MM.1S (cell line): ENCODE data around the gene VPS13C.

Experiments used
- DNase-seq: peaks from one replicate; pipeline ENCODE4 v3.0.0-alpha.2; 2015
- H2AFZ ChIP-seq: fragments of 300-600 bp; sonication (generic); 2 replicates; pipeline ENCODE4 v1.6.0; 2016; ENCODE audit warnings: antibody characterized with exemption, low read length
- H3F3A ChIP-seq: fragments of 300-600 bp; sonication (generic); 2 replicates; pipeline ENCODE4 v1.6.1; 2016; ENCODE audit warnings: mild to moderate bottlenecking, antibody characterized with exemption, low read length, moderate library complexity, mixed read lengths; ENCODE audit not compliant: insufficient read depth
- H3K27ac ChIP-seq: fragments of 300-600 bp; sonication (generic); 2 replicates; pipeline ENCODE4 v1.5.1; 2016; ENCODE audit warnings: mild to moderate bottlenecking, low read length
- H3K27me3 ChIP-seq: fragments of 300-600 bp; sonication (generic); replicated peaks from 2 replicates; pipeline ENCODE4 v1.6.0; 2016; ENCODE audit warnings: low read length; ENCODE audit not compliant: insufficient read depth
- H3K36me3 ChIP-seq: fragments of 300-600 bp; sonication (generic); replicated peaks from 2 replicates; pipeline ENCODE4 v1.6.1; 2016; ENCODE audit warnings: mild to moderate bottlenecking, low read length, mixed read lengths; ENCODE audit not compliant: insufficient read depth
- H3K4me1 ChIP-seq: fragments of 300-600 bp; sonication (generic); 2 replicates; pipeline ENCODE4 v1.6.1; 2016; ENCODE audit warnings: low read length, mixed read lengths
- H3K4me2 ChIP-seq: fragments of 300-600 bp; sonication (generic); 2 replicates; pipeline ENCODE4 v1.6.0; 2016; ENCODE audit warnings: low read depth, low read length
- H3K4me3 ChIP-seq: fragments of 300-600 bp; sonication (generic); 2 replicates; pipeline ENCODE4 v1.5.1; 2016; ENCODE audit warnings: low read length, mixed read lengths
- H3K79me2 ChIP-seq: fragments of 300-600 bp; sonication (generic); 2 replicates; pipeline ENCODE4 v1.6.1; 2016; ENCODE audit warnings: mixed run types, low read length, mixed read lengths
- H3K9ac ChIP-seq: fragments of 300-600 bp; sonication (generic); 2 replicates; pipeline ENCODE4 v1.6.1; 2016; ENCODE audit warnings: low read length, mixed read lengths
- H3K9me2 ChIP-seq: fragments of 300-600 bp; sonication (generic); replicated peaks from 2 replicates; pipeline ENCODE4 v1.6.1; 2016; ENCODE audit warnings: mild to moderate bottlenecking, low read length, mixed read lengths; ENCODE audit not compliant: insufficient read depth
- H3K9me3 ChIP-seq: fragments of 300-600 bp; sonication (generic); replicated peaks from 2 replicates; pipeline ENCODE4 v1.6.1; 2016; ENCODE audit warnings: mild to moderate bottlenecking, low read length, mixed read lengths; ENCODE audit not compliant: insufficient read depth
- H4K20me1 ChIP-seq: fragments of 300-600 bp; sonication (generic); 2 replicates; pipeline ENCODE4 v1.6.1; 2016; ENCODE audit warnings: mild to moderate bottlenecking, low read length, moderate library complexity, mixed read lengths; ENCODE audit not compliant: insufficient read depth
- CTCF ChIP-seq: fragments of 300-600 bp; sonication (generic); IDR thresholded peaks from 2 replicates; pipeline ENCODE4 v1.5.1; 2016; ENCODE audit warnings: antibody characterized with exemption, low read length, mixed read lengths
- EZH2 ChIP-seq: fragments of 300-600 bp; sonication (generic); optimal IDR thresholded peaks from 2 replicates; pipeline ENCODE3; 2017; ENCODE audit warnings: low read depth, mild to moderate bottlenecking, antibody characterized with exemption, low read length, mixed read lengths
- EZH2phosphoT487 ChIP-seq: fragments of 300-600 bp; sonication (generic); IDR thresholded peaks from 2 replicates; pipeline ENCODE4 v1.6.1; 2018; ENCODE audit warnings: antibody characterized with exemption, low read length

VPS13C gene

GRCh38 chr15:61861962-61862361 is 198.3 kb downstream of the VPS13C start:
- Histone ChIP-seq H3K79me2 (no peaks in the 10 kb centered on the region), H3K9ac (no peak overlapping the region), H3K36me3 (no peaks in the 10 kb centered on the region; the same call in 1 of the 2 replicates), H3K4me3 (no peak overlapping the region), H3K27ac (no peak overlapping the region), H3F3A (no peaks in the 10 kb centered on the region), H3K4me2 (no peak overlapping the region), H3K27me3 (no peaks in the 10 kb centered on the region), H2AFZ (no peak overlapping the region), H4K20me1 (no peaks in the 10 kb centered on the region), H3K9me3 (no peaks in the 10 kb centered on the region), H3K4me1 (no peaks in the 10 kb centered on the region), H3K9me2 (no peaks in the 10 kb centered on the region)
- no peak for DNase-seq
- TF ChIP-seq CTCF (no peak), EZH2 (no peak), EZH2phosphoT487 (no peak)

DNA sequence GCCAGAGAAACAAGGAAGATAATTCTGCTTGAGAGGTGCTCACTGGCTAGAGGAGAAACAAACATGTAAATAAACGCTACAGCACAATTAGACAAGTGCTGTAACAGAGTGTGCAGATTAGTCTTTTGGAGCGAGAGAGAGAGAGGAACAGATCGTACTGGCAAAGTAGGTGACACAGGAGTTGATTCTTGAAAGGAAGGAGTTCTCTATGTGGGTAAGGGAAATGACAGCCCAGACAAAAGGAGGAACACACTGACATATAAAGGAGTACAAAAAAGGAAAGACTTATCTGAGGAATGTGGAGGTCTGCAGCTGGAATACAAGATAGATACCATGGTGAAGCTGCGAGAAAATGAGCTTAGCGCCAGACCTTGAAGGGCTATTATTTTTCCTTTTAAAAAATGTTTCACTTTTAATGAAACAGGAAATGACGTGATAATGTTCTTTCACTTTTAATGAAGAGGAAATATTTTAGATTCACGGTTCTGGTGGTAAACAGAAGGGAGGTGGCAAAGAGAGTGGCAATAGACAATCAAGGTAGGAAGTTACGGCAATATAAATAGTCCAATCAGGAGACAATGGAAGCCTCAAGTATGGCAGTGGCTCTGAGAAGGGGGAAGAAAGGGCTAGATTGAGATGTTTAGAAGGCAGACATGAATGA is 202.9 kb downstream of the VPS13C start:
- TF ChIP-seq CTCF: no peak
- H3K9me3 ChIP-seq: no peaks in the 10 kb centered on the region
- H3K9me2 ChIP-seq: no peaks in the 10 kb centered on the region
- DNase-seq: peak; percentile 18
- H3K4me1 ChIP-seq: no peaks in the 10 kb centered on the region
- no peak overlapping the region for H3K4me2 ChIP-seq
- H3K4me3 ChIP-seq: no peak overlapping the region
- no peak overlapping the region for H3K9ac ChIP-seq
- H4K20me1 ChIP-seq: no peaks in the 10 kb centered on the region
- H3F3A ChIP-seq: no peaks in the 10 kb centered on the region
- no peaks in the 10 kb centered on the region for H3K79me2 ChIP-seq
- no peak overlapping the region for H2AFZ ChIP-seq
- no peaks in the 10 kb centered on the region for H3K36me3 ChIP-seq
- no peak overlapping the region for H3K27ac ChIP-seq
- H3K27me3 ChIP-seq: no peaks in the 10 kb centered on the region

DNA sequence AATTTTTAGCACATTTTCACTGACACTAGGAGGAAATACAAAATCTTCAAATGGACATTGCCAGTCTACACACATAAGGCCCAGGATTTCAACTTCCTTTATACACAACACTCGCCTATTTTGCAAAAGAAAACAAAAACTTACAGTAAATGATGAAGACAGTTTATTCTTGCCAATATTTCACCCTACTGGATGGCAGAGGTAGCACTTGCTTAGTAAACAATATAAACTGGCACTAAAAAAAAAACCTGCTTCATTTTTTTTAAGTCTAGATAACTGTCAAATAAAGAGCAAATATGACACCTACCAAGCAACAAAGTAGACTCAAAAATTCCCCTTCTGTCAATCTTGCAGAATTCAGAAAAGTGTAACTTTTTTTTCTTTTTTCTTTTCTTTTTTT is 204.0 kb downstream of the VPS13C start:
- Histone ChIP-seq H3K27me3 (no peaks in the 10 kb centered on the region), H3K9me3 (no peaks in the 10 kb centered on the region), H3K9ac (no peak overlapping the region), H3K4me3 (no peak overlapping the region), H2AFZ (no peak overlapping the region), H3K4me2 (no peak overlapping the region), H3K79me2 (no peaks in the 10 kb centered on the region), H3K36me3 (no peaks in the 10 kb centered on the region), H3K9me2 (no peaks in the 10 kb centered on the region), H3K27ac (no peak overlapping the region), H3F3A (no peaks in the 10 kb centered on the region), H3K4me1 (no peaks in the 10 kb centered on the region), H4K20me1 (no peaks in the 10 kb centered on the region)
- no peak for DNase-seq
- TF ChIP-seq EZH2phosphoT487: no peak
- TF ChIP-seq CTCF: no peak
- no peak for TF ChIP-seq EZH2
